Suprapubic skin (tissue), 4 donors: ENCODE measurements around the gene NAE1. TPM values are rescaled to one million over a fixed set of nuclear protein-coding genes. Genes with fewer than 3 reads are reported as not detected.

Source experiments
- DNase-seq, 2 donors: peaks; one replicate each; pipeline ENCODE4 v3.0.0-alpha.2; 2019; ENCODE audit warnings: low spot score in 2 of 2
- H3K27ac ChIP-seq: fragments of 200-600 bp; sonication (generic); one replicate; pipeline ENCODE4 v1.5.1; 2019
- H3K27me3 ChIP-seq: fragments of 200-600 bp; sonication (generic); one replicate; pipeline ENCODE4 v1.5.1; 2019
- H3K36me3 ChIP-seq: fragments of 200-600 bp; sonication (generic); one replicate; pipeline ENCODE4 v1.5.1; 2019
- H3K4me1 ChIP-seq: fragments of 200-600 bp; sonication (generic); one replicate; pipeline ENCODE4 v1.5.1; 2019
- H3K4me3 ChIP-seq: fragments of 200-600 bp; sonication (generic); one replicate; pipeline ENCODE4 v1.5.1; 2019; ENCODE audit warnings: mild to moderate bottlenecking
- H3K9me3 ChIP-seq: fragments of 200-600 bp; sonication (generic); one replicate; pipeline ENCODE4 v1.5.1; 2019
- CTCF ChIP-seq, 2 donors: fragments of 200-600 bp in 1 of 2; fragments of 450-650 bp in 1 of 2; sonication (generic) in 1 of 2; IDR thresholded peaks; one replicate each; pipeline ENCODE4 v1.5.1; 2016 to 2019; ENCODE audit warnings: antibody characterized with exemption in 2 of 2, mild to moderate bottlenecking in 1 of 2, moderate library complexity in 1 of 2
- EP300 ChIP-seq: sonication (generic); formaldehyde crosslinking; IDR thresholded peaks from one replicate; pipeline ENCODE4 v1.6.1; 2017; ENCODE audit warnings: antibody characterized with exemption
- POLR2A ChIP-seq, 2 donors: fragments of 450-650 bp; IDR thresholded peaks; one replicate each; pipeline ENCODE4 v1.6.1; 2017; ENCODE audit warnings: antibody characterized with exemption in 2 of 2, mild to moderate bottlenecking in 2 of 2, moderate library complexity in 2 of 2
- POLR2AphosphoS5 ChIP-seq, 3 donors: sonication (generic); formaldehyde crosslinking; IDR thresholded peaks; one replicate each; pipeline ENCODE4 v1.6.1; 2017; ENCODE audit warnings: antibody characterized with exemption in 3 of 3
- WGBS: methylation state at CpG from one replicate; pipeline ENCODE4 v1.1.5; 2018; 5-methylcytosine and 5-hydroxymethylcytosine counted together
- total RNA-seq, 4 donors: library from RNA; depleted of rRNA; stranded (reverse); fragments of >200 nt; gene quantifications; one replicate each; pipeline ENCODE4 v1.1.0, GENCODE V29; 2016

Gene NAE1
- total RNA-seq, 4 donors from 2014 or later = 36.2 to 57.5 (median 45.0) TPM

GRCh38 chr16:66846266-66846665 lies 15.5 kb upstream of the NAE1 start:
- H3K36me3 ChIP-seq = no peaks in the 10 kb centered on the region
- 94% methylated on average over 1 of the region's 1 CpG for WGBS
- no peak overlapping the region for H3K27ac ChIP-seq
- H3K27me3 ChIP-seq = peaks cover 36% of the 10 kb centered on the region
- peaks cover 14% of the 10 kb centered on the region for H3K4me1 ChIP-seq
- no peaks in the 10 kb centered on the region for H3K9me3 ChIP-seq
- H3K4me3 ChIP-seq = no peak overlapping the region
- TF ChIP-seq POLR2A (IDR thresholded peaks at IDR 0.05) (no peak), EP300 (no peak), CTCF (IDR thresholded peaks at IDR 0.05) (no peak), POLR2AphosphoS5 (IDR thresholded peaks at IDR 0.05) (no peak)
- DNase-seq = no peak

GRCh38 chr16:66845791-66846221 lies 15.0 kb upstream of the NAE1 start:
- peak in 1 of 2 donors; percentile 63 for DNase-seq
- H3K4me1 ChIP-seq = peaks cover 14% of the 10 kb centered on the region
- H3K36me3 ChIP-seq = no peaks in the 10 kb centered on the region
- H3K27me3 ChIP-seq = peaks cover 36% of the 10 kb centered on the region
- H3K27ac ChIP-seq = no peak overlapping the region
- 61% methylated on average over 9 of the region's 9 CpGs for WGBS
- TF ChIP-seq CTCF (IDR thresholded peaks at IDR 0.05) = no peak
- TF ChIP-seq EP300 = no peak
- no peak for TF ChIP-seq POLR2AphosphoS5 (IDR thresholded peaks at IDR 0.05)
- no peak for TF ChIP-seq POLR2A (IDR thresholded peaks at IDR 0.05)
- no peak overlapping the region for H3K4me3 ChIP-seq
- H3K9me3 ChIP-seq = no peaks in the 10 kb centered on the region

- Histone ChIP-seq H3K9me3 (no peaks in the 10 kb centered on the region), H3K27ac (no peak overlapping the region), H3K4me3 (peak overlapping the region; percentile 55), H3K36me3 (no peaks in the 10 kb centered on the region), H3K27me3 (peaks cover 36% of the 10 kb centered on the region), H3K4me1 (peaks cover 14% of the 10 kb centered on the region)
- 28% methylated on average over 5 of the region's 10 CpGs for WGBS
- peak in 1 of 2 donors; percentile 49 for DNase-seq
- TF ChIP-seq EP300 = no peak
- no peak for TF ChIP-seq POLR2AphosphoS5 (IDR thresholded peaks at IDR 0.05)
Measured at GRCh38 chr16:66845080-66845410, 14.3 kb upstream of the NAE1 start.

GRCh38 chr16:66844342-66845079 lies 13.7 kb upstream of the NAE1 start, which contains the start of gene CA7:
TSS of gene CA7 (plus strand) at chr16:66844414. CDS start at chr16:66844488, 74 bp downstream.
- Histone ChIP-seq H3K4me1 (peaks cover 14% of the 10 kb centered on the region), H3K9me3 (no peaks in the 10 kb centered on the region), H3K36me3 (no peaks in the 10 kb centered on the region), H3K27ac (no peak within 1 kb of the TSS), H3K27me3 (peaks cover 36% of the 10 kb centered on the region), H3K4me3 (peak within 1 kb of the TSS; percentile 55)
- TF ChIP-seq EP300 (no peak), POLR2AphosphoS5 (IDR thresholded peaks at IDR 0.05) (no peak), CTCF (IDR thresholded peaks at IDR 0.05) (no peak), POLR2A (IDR thresholded peaks at IDR 0.05) (no peak)
- WGBS = no CpG with 5 or more reads among the region's 79 CpGs
- peak in 1 of 2 donors; percentile 74 for DNase-seq

- TF ChIP-seq POLR2AphosphoS5 (IDR thresholded peaks at IDR 0.05) = no peak
- no peak for DNase-seq
- no peaks in the 10 kb centered on the region for H3K36me3 ChIP-seq
- H3K4me3 ChIP-seq = peak overlapping the region; percentile 55
- no peak overlapping the region for H3K27ac ChIP-seq
- peaks cover 36% of the 10 kb centered on the region for H3K27me3 ChIP-seq
- WGBS = 80% methylated on average over 1 of the region's 14 CpGs
- no peaks in the 10 kb centered on the region for H3K9me3 ChIP-seq
- H3K4me1 ChIP-seq = peaks cover 14% of the 10 kb centered on the region
Measured at GRCh38 chr16:66844009-66844341, 13.2 kb upstream of the NAE1 start.

- H3K9me3 ChIP-seq = no peaks in the 10 kb centered on the region
- H3K27ac ChIP-seq = no peak overlapping the region
- H3K27me3 ChIP-seq = peaks cover 36% of the 10 kb centered on the region
- H3K4me3 ChIP-seq = no peak overlapping the region
- TF ChIP-seq EP300 = no peak
- no peak for TF ChIP-seq POLR2A (IDR thresholded peaks at IDR 0.05)
- no peaks in the 10 kb centered on the region for H3K36me3 ChIP-seq
- 100% methylated on average over 2 of the region's 2 CpGs for WGBS
- no peak for DNase-seq
- H3K4me1 ChIP-seq = peaks cover 14% of the 10 kb centered on the region
Measured at GRCh38 chr16:66843191-66843590, 12.4 kb upstream of the NAE1 start.
